ENCODE data around the gene GLRX5.

GLRX5 gene

DNA sequence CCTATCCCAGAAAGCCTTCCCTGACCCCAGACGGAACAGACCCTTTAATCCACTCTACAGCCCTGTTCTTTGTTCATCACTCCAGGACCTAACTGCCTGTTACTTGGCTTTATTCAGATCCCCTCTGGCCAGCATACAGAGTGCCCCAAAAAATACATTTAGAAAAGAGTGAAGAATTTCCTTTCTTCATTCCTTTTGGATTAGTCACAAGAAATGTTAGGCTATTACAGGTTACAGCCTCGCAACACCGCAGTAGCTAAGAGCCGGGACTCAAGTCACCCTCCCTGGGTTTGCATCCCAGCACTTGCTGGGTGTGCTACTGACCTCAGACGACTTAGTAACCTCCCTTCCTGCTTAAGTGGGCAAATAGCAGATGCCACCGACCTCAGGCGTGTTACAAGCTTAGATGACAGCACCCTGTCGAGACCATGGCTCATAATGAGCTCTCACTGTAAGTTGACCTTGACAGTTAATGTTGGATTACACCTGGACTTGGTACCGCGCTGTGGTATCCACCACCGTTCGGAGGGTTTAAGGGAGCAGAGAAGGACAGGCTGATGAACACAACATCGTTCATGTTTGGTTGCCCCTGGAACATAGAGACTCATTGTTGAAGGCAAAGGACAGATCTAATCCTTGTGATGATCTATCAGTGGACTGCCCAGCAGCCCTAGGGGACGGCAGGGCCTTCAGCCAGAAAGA is 12.9 kb downstream of the GLRX5 start:
- TF ChIP-seq, protein P1, sequence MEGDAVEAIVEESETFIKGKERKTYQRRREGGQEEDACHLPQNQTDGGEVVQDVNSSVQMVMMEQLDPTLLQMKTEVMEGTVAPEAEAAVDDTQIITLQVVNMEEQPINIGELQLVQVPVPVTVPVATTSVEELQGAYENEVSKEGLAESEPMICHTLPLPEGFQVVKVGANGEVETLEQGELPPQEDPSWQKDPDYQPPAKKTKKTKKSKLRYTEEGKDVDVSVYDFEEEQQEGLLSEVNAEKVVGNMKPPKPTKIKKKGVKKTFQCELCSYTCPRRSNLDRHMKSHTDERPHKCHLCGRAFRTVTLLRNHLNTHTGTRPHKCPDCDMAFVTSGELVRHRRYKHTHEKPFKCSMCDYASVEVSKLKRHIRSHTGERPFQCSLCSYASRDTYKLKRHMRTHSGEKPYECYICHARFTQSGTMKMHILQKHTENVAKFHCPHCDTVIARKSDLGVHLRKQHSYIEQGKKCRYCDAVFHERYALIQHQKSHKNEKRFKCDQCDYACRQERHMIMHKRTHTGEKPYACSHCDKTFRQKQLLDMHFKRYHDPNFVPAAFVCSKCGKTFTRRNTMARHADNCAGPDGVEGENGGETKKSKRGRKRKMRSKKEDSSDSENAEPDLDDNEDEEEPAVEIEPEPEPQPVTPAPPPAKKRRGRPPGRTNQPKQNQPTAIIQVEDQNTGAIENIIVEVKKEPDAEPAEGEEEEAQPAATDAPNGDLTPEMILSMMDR (conservative IDR thresholded peaks at IDR 0.05; ENCODE audit: low read depth, low read length): no peak
- no peak overlapping the region for H3K4me3 ChIP-seq (ENCODE audit: low read length)
- peak; percentile 92 for DNase-seq (ENCODE audit: low read depth)

DNA sequence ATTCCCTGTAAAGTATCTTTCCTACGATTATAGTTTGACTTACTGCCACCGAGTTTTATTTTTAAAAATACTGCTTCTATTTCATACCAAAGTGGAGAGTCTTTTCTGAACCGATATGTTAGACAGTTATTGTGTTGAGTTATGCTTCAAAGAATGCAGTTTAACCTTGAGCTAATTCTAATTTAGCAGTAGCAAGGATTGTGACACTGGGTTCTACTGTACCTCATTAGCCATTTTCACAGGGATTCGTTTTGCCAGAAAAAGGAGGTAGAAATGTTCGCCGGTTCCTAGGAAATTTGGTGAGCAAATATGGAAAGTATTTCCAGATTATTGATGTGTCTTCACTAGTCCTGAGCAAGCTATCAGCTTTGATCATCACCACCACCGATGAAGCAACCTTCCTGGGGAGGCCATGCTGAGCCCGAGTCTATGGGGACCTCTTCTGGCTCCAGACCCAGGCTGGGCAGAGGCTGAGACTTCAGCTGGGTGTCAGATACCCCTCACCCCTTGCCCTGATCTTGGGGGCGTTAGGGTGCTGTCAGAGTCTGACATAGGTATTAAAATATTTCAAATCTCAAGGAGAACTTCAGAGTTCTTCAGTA is 13.6 kb downstream of the GLRX5 start:
- DNase-seq (ENCODE audit: low read depth): no peak
- TF ChIP-seq, protein P1 (conservative IDR thresholded peaks at IDR 0.05; ENCODE audit: low read depth, low read length): no peak
- H3K4me3 ChIP-seq (ENCODE audit: low read length): no peak overlapping the region

DNA sequence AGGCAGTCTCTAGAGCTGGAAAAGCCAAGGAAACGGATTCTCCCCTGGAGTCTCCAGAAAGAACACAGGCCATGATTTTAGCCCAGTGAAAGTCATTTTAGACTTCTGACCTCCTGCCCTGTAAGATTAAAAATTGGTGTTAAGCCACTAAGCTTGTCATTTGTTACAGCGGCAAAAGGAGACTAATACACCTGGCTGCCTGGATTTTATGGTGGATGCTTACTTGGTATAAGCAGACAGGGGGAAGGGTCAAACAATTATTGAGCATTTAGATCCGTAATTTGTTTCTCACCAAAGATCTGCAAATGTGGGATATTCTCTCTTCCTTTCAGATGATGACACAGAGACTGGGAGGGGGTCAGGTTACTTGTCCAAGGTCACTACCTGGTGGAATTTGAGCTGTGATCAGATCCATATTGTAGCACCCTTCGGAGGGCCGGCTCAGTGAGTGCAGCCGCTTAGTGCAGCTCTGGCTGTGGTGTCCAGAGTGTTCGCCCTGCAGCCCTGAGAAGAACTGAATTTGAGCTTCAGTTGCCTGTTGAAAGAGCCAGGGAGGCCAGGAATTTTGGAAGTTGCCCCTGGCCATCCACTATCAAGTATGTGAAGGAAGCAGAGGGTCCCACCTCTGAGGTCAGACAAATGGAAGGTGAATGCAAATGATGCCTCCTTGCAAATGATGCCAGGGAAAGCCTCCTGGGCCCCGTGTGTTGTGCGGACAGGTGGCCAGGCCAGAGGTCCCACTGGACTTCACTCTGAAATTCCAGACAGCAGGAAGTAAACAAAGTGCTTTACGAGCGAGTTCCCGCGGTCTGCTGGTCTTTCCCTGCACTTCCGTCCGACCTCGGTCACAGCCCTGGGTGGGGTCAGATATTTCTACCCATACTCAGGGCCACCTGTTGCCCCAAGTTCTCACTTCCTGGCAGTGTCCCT is 15.1 kb downstream of the GLRX5 start:
- no peak overlapping the region for H3K4me3 ChIP-seq (ENCODE audit: low read length)
- DNase-seq (ENCODE audit: low read depth): no peak
- TF ChIP-seq, protein P1 (conservative IDR thresholded peaks at IDR 0.05; ENCODE audit: low read depth, low read length): no peak

DNA sequence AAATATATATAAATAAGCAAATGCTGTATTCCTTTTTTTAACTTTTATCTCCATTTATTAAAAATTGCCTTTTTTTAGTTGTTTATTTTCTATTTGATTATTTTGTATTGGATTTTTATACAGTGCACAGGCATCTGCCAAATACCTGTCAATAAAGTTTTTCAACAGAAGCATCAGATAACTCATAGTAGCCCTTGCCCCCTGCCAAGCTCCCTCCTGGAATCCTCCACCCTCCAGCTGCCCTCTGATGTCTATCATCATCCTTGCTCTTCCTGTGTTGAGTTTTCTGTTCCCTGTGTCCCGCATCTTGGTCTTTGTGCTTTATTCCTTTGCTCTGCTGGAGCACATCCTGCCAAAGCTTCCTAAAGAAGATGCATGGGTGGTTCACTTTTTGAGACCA is 16.6 kb downstream of the GLRX5 start:
- TF ChIP-seq, protein P1 (conservative IDR thresholded peaks at IDR 0.05; ENCODE audit: low read depth, low read length): no peak

DNA sequence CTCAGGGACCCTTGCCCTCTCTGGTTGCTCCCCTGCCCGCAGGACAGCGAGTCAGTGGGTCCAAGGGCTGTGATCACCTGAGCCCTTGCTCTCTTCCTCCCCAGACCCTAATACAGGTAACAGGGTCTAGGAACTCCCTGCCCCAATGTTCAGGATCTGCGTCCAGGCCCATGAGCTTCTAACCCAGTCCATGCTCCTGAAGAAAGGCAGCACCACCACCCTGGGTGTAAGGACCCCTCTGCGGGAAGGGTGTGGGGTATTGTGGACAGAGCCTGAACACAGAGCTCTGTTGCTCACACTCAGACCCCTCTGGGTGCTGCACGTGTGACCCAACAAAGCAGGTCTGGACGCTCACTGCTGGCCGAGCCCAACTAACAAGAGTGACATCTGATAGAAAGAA is 18.3 kb downstream of the GLRX5 start:
- no peak overlapping the region for H3K4me3 ChIP-seq (ENCODE audit: low read length)
- no peak for DNase-seq (ENCODE audit: low read depth)
- TF ChIP-seq, protein P1 (conservative IDR thresholded peaks at IDR 0.05; ENCODE audit: low read depth, low read length): no peak

More for the DNA sequence above, 16.6 kb downstream of the GLRX5 start:
- H3K4me3 ChIP-seq (ENCODE audit: low read length): no peak overlapping the region
- DNase-seq (ENCODE audit: low read depth): no peak

DNA sequence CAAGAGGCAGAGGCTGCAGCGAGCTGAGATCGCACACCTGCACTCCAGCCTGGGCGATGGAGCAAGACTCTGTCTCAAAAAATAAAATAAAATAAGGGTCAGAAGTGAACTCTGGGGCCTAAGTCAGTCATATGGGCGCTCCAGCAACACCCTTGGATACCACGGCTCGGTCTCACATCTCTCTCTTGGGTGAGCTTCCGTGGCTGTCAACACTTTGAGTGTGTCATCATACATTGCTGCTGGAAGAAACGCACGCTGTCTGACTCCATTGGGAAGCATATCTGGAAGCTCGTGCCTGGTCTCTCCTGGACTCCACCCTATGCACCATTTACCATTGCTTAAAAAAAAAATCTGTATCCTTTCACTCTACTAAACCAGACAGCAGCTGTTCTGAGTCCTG is 20.2 kb downstream of the GLRX5 start:
- DNase-seq (ENCODE audit: low read depth): no peak
- TF ChIP-seq, protein P1 (conservative IDR thresholded peaks at IDR 0.05; ENCODE audit: low read depth, low read length): no peak

More for the DNA sequence above, 20.2 kb downstream of the GLRX5 start:
- no peak overlapping the region for H3K4me3 ChIP-seq (ENCODE audit: low read length)
